ENCODE data around the gene IQGAP2. TPM values are rescaled to one million over a fixed set of nuclear protein-coding genes. Genes with fewer than 3 reads are reported as not detected.
"Not testable (repeated sequence)": the region's sequence is repeated elsewhere in the genome, so short reads cannot be mapped to it uniquely, and the experiment has no call there.

Gene IQGAP2
- total RNA-seq, 4 donors from 2014 or later: 46.8 to 121 (median 97.0) TPM

DNA sequence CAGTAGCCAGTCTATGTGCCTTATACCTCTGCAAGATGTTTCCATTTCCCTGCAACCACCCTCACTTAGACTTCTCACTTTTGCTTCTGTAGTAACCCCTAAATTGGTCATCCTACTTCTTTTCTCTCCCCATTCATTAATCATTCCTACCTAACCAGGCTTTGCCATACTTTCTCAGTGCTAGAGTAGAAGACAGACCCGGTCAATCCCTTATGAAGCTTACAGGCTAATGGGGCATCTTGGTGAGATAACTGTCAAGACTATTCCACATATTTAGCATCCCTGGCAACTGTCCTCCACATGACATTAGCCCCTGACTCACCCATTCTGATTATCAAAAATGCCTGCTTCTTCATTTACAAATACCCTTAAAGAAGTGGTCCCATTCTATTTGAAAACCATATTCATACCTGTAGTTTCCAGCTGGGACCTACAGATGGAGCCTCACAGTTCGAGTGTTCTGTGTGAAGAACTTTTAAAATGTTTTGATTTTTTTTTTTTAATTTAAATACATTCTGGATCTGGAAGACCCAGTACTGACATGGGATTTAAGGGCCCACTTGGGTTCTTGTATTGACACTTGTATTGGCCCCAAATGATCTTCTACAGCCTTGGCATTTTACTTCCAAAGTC lies 199.1 kb downstream of the IQGAP2 start:
- intact Hi-C loops (cut with DNase I; ENCODE audit: low total_unique reads): loop anchor here (10.0 kb wide), 1 partner anchor 173 kb away; no protein-coding TSS in a partner anchor

GRCh38 chr5:76603991-76604390 lies 200.9 kb downstream of the IQGAP2 start:
- H3K4me1 ChIP-seq: peaks cover 0 to 15% (median 0%) of the 10 kb centered on the region in 4 donors
- WGBS, 2 donors (ENCODE audit: low coverage in 1 of 2): 78% methylated on average over 1 of the region's 1 CpG; no CpG with 5 or more reads in 1 of the 2 donors
- DNase-seq, H3K4me3 ChIP-seq, H3K27me3 ChIP-seq, H3K27ac ChIP-seq, H3K9me3 ChIP-seq, H3K36me3 ChIP-seq: not testable (repeated sequence)
- in situ Hi-C loops (cut with MboI; ENCODE audit: low pct_ligation_motif_present in 1 of 4, low pct_unique_long_range_greater_than_20kb in 1 of 4, low sequenced_read_pairs in 3 of 4): loop anchor here in 3 of 4 donors (5.0 to 25.0 kb wide), 3 partner anchors 171 to 408 kb away; no protein-coding TSS in a partner anchor
- intact Hi-C loops (cut with DNase I; ENCODE audit: low total_unique reads): loop anchor here (10.0 kb wide), 1 partner anchor 171 kb away; no protein-coding TSS in a partner anchor

More for the DNA sequence above, 199.1 kb downstream of the IQGAP2 start:
- H3K9me3 ChIP-seq: no peaks in the 10 kb centered on the region
- H3K36me3 ChIP-seq: peaks cover 0 to 3% (median 0%) of the 10 kb centered on the region in 4 donors
- peaks cover 0 to 9% (median 0%) of the 10 kb centered on the region in 4 donors for H3K4me1 ChIP-seq
- no peak for DNase-seq
- no peak overlapping the region for H3K4me3 ChIP-seq
- H3K27me3 ChIP-seq: no peaks in the 10 kb centered on the region
- in situ Hi-C loops (cut with MboI; ENCODE audit: low pct_ligation_motif_present in 1 of 4, low pct_unique_long_range_greater_than_20kb in 1 of 4, low sequenced_read_pairs in 3 of 4): loop anchor here in 3 of 4 donors (5.0 to 25.0 kb wide), 3 partner anchors 173 to 410 kb away; no protein-coding TSS in a partner anchor
- no peak overlapping the region for H3K27ac ChIP-seq
- TF ChIP-seq POLR2A (IDR thresholded peaks at IDR 0.05) (no peak), CTCF (IDR thresholded peaks at IDR 0.05) (no peak), EP300 (IDR thresholded peaks at IDR 0.05; ENCODE audit: low read depth) (no peak), POLR2AphosphoS5 (IDR thresholded peaks at IDR 0.05) (no peak)
- WGBS, 2 donors (ENCODE audit: low coverage in 1 of 2): 86 to 95% methylated on average over 2 of the region's 2 CpGs

DNA sequence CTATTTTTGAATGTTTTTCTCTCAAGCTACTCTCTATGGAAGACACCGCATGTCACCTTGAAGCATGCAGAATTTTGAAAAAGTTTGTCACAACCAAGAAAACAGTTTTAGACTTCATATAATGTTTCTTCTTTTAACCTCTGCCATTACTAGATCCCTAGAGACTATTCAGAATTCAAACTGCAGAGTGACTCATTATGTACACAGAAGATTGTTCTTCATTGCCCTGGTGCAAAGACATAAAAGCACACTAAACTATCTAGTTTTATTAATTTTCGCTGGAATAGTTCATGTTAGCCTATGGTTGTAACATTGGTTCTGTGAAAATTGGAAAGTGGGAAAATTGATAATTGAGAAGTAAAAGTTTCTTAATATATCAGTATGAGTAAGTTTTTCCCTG lies 201.8 kb downstream of the IQGAP2 start:
- Histone ChIP-seq H3K4me3 (no peak overlapping the region), H3K36me3 (peaks cover 0 to 5% (median 0%) of the 10 kb centered on the region in 4 donors), H3K4me1 (peaks cover 0 to 15% (median 0%) of the 10 kb centered on the region in 4 donors), H3K27ac (no peak overlapping the region), H3K27me3 (no peaks in the 10 kb centered on the region), H3K9me3 (no peaks in the 10 kb centered on the region)
- no peak for DNase-seq
- TF ChIP-seq EP300 (IDR thresholded peaks at IDR 0.05; ENCODE audit: low read depth): no peak
- TF ChIP-seq POLR2AphosphoS5 (IDR thresholded peaks at IDR 0.05): no peak
- no peak for TF ChIP-seq CTCF (IDR thresholded peaks at IDR 0.05)
- TF ChIP-seq POLR2A (IDR thresholded peaks at IDR 0.05): no peak
- in situ Hi-C loops (cut with MboI; ENCODE audit: low pct_ligation_motif_present in 1 of 4, low pct_unique_long_range_greater_than_20kb in 1 of 4, low sequenced_read_pairs in 3 of 4) (loop anchor here in 3 of 4 donors (5.0 to 25.0 kb wide), 3 partner anchors 170 to 407 kb away; no protein-coding TSS in a partner anchor), intact Hi-C loops (cut with DNase I; ENCODE audit: low total_unique reads) (loop anchor here (10.0 kb wide), 1 partner anchor 170 kb away; no protein-coding TSS in a partner anchor)
- 52 to 78% methylated on average over 2 of the region's 2 CpGs for WGBS, 2 donors (ENCODE audit: low coverage in 1 of 2)

- Histone ChIP-seq H3K36me3 (peaks cover 0 to 3% (median 0%) of the 10 kb centered on the region in 4 donors), H3K27me3 (no peaks in the 10 kb centered on the region), H3K4me1 (peaks cover 0 to 15% (median 0%) of the 10 kb centered on the region in 4 donors), H3K4me3 (no peak overlapping the region), H3K27ac (no peak overlapping the region), H3K9me3 (no peaks in the 10 kb centered on the region)
- in situ Hi-C loops (cut with MboI; ENCODE audit: low pct_ligation_motif_present in 1 of 4, low pct_unique_long_range_greater_than_20kb in 1 of 4, low sequenced_read_pairs in 3 of 4): loop anchor here in 3 of 4 donors (10.0 to 25.0 kb wide), 2 partner anchors 168 to 406 kb away; no protein-coding TSS in a partner anchor
- no peak for DNase-seq
- 83 to 90% methylated on average over 2 of the region's 2 CpGs for WGBS, 2 donors (ENCODE audit: low coverage in 1 of 2)
- intact Hi-C loops (cut with DNase I; ENCODE audit: low total_unique reads): loop anchor here (10.0 kb wide), 1 partner anchor 168 kb away; no protein-coding TSS in a partner anchor
- TF ChIP-seq POLR2A (IDR thresholded peaks at IDR 0.05): no peak
- no peak for TF ChIP-seq POLR2AphosphoS5 (IDR thresholded peaks at IDR 0.05)
- TF ChIP-seq CTCF (IDR thresholded peaks at IDR 0.05): no peak
- TF ChIP-seq EP300 (IDR thresholded peaks at IDR 0.05; ENCODE audit: low read depth): no peak
These were observed 203.6 kb downstream of the IQGAP2 start for GRCh38 chr5:76606701-76607100.

All from transverse colon (tissue), 4 donors.